ENCODE measurements around the gene RIN3. TPM values are rescaled to one million over a fixed set of nuclear protein-coding genes. Genes with fewer than 3 reads are reported as not detected.

The RIN3 gene
- total RNA-seq, 4 donors from 2014 or later, result 15.4 to 53.6 (median 39.7) TPM

DNA sequence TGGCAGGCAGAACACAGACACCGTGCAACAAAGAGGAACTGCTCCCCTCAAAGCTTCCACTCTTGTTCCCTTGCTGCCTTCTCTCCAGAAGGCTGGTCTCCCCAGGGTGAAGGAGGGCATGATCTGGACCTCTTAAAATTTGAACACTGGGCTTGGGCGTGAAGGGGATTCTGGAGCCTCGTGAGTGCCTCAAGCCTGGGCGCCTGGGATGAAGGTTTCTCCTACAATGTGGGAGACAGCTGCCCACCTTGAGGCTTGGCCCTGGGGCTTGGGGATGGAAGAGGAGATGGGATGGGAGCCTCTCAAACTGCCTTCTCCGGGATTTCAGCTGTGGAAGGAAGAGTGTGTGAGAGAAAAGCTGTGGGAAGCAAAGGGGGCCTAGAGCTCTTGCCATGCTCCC lies 7.8 kb upstream of the RIN3 start:
- TF ChIP-seq POLR2A (IDR thresholded peaks at IDR 0.05), result no peak
- TF ChIP-seq, protein P1, sequence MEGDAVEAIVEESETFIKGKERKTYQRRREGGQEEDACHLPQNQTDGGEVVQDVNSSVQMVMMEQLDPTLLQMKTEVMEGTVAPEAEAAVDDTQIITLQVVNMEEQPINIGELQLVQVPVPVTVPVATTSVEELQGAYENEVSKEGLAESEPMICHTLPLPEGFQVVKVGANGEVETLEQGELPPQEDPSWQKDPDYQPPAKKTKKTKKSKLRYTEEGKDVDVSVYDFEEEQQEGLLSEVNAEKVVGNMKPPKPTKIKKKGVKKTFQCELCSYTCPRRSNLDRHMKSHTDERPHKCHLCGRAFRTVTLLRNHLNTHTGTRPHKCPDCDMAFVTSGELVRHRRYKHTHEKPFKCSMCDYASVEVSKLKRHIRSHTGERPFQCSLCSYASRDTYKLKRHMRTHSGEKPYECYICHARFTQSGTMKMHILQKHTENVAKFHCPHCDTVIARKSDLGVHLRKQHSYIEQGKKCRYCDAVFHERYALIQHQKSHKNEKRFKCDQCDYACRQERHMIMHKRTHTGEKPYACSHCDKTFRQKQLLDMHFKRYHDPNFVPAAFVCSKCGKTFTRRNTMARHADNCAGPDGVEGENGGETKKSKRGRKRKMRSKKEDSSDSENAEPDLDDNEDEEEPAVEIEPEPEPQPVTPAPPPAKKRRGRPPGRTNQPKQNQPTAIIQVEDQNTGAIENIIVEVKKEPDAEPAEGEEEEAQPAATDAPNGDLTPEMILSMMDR (IDR thresholded peaks at IDR 0.05), result no peak
- Histone ChIP-seq H3K27me3 (no peaks in the 10 kb centered on the region), H3K4me3 (no peak overlapping the region), H3K4me1 (peaks cover 0 to 13% (median 5%) of the 10 kb centered on the region in 4 donors), H3K36me3 (no peaks in the 10 kb centered on the region), H3K9me3 (no peaks in the 10 kb centered on the region), H3K27ac (peak overlapping the region in 1 of 4 donors; percentile 75)
- no peak for DNase-seq

- H3K27ac ChIP-seq, result peak overlapping the region in 1 of 4 donors; percentile 75
- H3K4me3 ChIP-seq, result no peak overlapping the region
- no peaks in the 10 kb centered on the region for H3K9me3 ChIP-seq
- TF ChIP-seq, protein P1 (IDR thresholded peaks at IDR 0.05), result no peak
- no peaks in the 10 kb centered on the region for H3K36me3 ChIP-seq
- DNase-seq, result peak in 1 of 3 donors; percentile 44
- H3K4me1 ChIP-seq, result peaks cover 0 to 13% (median 7%) of the 10 kb centered on the region in 4 donors
- no peaks in the 10 kb centered on the region for H3K27me3 ChIP-seq
Observed at GRCh38 chr14:92506231-92506630, 7.3 kb upstream of the RIN3 start.

DNA sequence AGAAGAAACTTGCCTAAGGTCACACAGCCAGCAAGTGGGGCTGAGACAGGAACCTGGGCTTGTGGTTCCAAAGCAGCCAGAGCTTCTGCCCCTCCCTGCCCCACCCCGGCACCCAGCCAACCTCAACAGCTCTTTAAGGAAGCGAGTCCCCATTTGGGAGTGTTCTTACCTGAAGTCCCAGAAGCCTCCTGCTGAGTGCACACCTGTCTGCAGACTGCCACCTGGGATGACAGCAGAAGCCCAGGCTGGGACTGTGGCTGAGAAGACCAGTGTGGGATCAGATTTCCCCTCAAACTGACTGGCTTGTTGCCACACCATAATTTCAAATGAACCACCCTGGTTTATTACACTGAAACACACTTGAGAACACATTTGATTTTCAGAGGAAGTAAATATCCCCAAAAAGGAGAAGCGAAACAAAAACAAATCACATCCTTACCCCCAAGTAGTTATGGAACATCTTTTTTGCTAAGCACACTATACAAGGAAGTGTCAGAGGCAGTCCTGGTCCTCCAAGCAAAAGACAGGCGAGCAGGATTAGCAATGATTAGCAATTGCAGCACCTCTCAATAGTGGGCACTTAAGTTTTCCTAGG lies 6.3 kb upstream of the RIN3 start:
- peak; percentile 69 to 81 (median 77) for DNase-seq
- H3K4me3 ChIP-seq, result no peak overlapping the region
- H3K36me3 ChIP-seq, result no peaks in the 10 kb centered on the region
- H3K4me1 ChIP-seq, result peaks cover 0 to 15% (median 7%) of the 10 kb centered on the region in 4 donors
- no peaks in the 10 kb centered on the region for H3K9me3 ChIP-seq
- H3K27ac ChIP-seq, result peak overlapping the region in 1 of 4 donors; percentile 75
- TF ChIP-seq, protein P1 (IDR thresholded peaks at IDR 0.05), result no peak
- no peak for TF ChIP-seq POLR2A (IDR thresholded peaks at IDR 0.05)
- no peaks in the 10 kb centered on the region for H3K27me3 ChIP-seq

DNA sequence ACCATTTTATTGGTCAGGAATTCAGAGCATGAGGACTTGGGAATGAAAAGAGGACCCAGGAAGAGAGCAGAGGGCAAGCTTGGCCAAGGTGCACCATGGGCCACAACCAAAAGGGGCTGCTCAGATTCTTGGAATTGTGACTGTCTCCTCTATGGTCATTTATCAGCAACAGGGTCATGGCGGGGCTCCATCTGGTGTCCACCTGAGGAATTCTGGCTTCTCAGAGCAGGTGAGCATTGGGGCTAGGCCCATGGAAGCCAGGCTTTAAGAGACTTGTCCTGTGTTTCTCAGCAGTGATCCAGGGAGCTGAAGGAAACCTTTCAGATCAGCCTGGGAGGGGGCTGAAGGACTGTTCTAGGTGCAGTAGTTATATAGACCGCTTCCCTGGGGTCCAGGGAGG lies 2.6 kb upstream of the RIN3 start:
- H3K36me3 ChIP-seq, result no peaks in the 10 kb centered on the region
- H3K4me1 ChIP-seq, result peaks cover 0 to 33% (median 13%) of the 10 kb centered on the region in 4 donors
- H3K27me3 ChIP-seq, result no peaks in the 10 kb centered on the region
- no peak for TF ChIP-seq POLR2A (IDR thresholded peaks at IDR 0.05)
- TF ChIP-seq, protein P1 (IDR thresholded peaks at IDR 0.05), result peak in 2 of 6 experiments; percentile 6 to 8
- peak in 1 of 3 donors; percentile 45 for DNase-seq
- peak overlapping the region in 2 of 4 donors; percentile 36 to 89 for H3K27ac ChIP-seq
- H3K4me3 ChIP-seq, result no peak overlapping the region
- no peaks in the 10 kb centered on the region for H3K9me3 ChIP-seq

- Histone ChIP-seq H3K27me3 (no peaks in the 10 kb centered on the region), H3K9me3 (no peaks in the 10 kb centered on the region), H3K27ac (peak overlapping the region in 3 of 4 donors; percentile 3 to 89 (median 36)), H3K36me3 (no peaks in the 10 kb centered on the region), H3K4me1 (peaks cover 0 to 39% (median 12%) of the 10 kb centered on the region in 4 donors), H3K4me3 (no peak overlapping the region)
- no peak for TF ChIP-seq POLR2A (IDR thresholded peaks at IDR 0.05)
- TF ChIP-seq, protein P1 (IDR thresholded peaks at IDR 0.05), result no peak
- peak in 1 of 3 donors; percentile 66 for DNase-seq
Observed at GRCh38 chr14:92511453-92512238, 1.9 kb upstream of the RIN3 start.

Data from Peyer's patch (tissue), 4 donors.